Mucosa of stomach (tissue), 1 donor: ENCODE data around the gene LMF1.

Experiments used
- H3K27me3 ChIP-seq: one replicate; pipeline ENCODE4 v1.7.0; 2013; ENCODE audit warnings: mild to moderate bottlenecking, low read length; ENCODE audit not compliant: control insufficient read depth, insufficient read depth
- H3K36me3 ChIP-seq: one replicate; pipeline ENCODE4 v1.7.0; 2013; ENCODE audit warnings: low read length; ENCODE audit not compliant: control insufficient read depth, insufficient read depth
- H3K4me1 ChIP-seq: one replicate; pipeline ENCODE4 v1.7.0; 2013; ENCODE audit warnings: mild to moderate bottlenecking, low read length; ENCODE audit not compliant: control insufficient read depth, insufficient read depth
- H3K4me3 ChIP-seq: one replicate; pipeline ENCODE4 v1.7.0; 2013; ENCODE audit warnings: low read length
- H3K9ac ChIP-seq: one replicate; pipeline ENCODE4 v1.7.0; 2013; ENCODE audit warnings: mild to moderate bottlenecking, low read length, moderate library complexity
- H3K9me3 ChIP-seq: one replicate; pipeline ENCODE4 v1.7.0; 2013; ENCODE audit warnings: mild to moderate bottlenecking, low read length, moderate library complexity; ENCODE audit not compliant: control insufficient read depth
- donor health status: Pancreatic carcinoma.

Gene LMF1

GRCh38 chr16:972316-973002 is 1.7 kb upstream of the LMF1 start:
- Histone ChIP-seq H3K36me3 (no peaks in the 10 kb centered on the region), H3K9me3 (peaks cover 3% of the 10 kb centered on the region), H3K4me1 (peaks cover 32% of the 10 kb centered on the region), H3K9ac (peak overlapping the region; percentile 8), H3K27me3 (peaks cover 34% of the 10 kb centered on the region), H3K4me3 (no peak overlapping the region)

- H3K36me3 ChIP-seq = no peaks in the 10 kb centered on the region
- H3K27me3 ChIP-seq = peaks cover 34% of the 10 kb centered on the region
- H3K4me3 ChIP-seq = no peak overlapping the region
- no peak overlapping the region for H3K9ac ChIP-seq
- H3K4me1 ChIP-seq = peaks cover 27% of the 10 kb centered on the region
- H3K9me3 ChIP-seq = peaks cover 3% of the 10 kb centered on the region
Observed at GRCh38 chr16:971981-972315, 1.2 kb upstream of the LMF1 start.

GRCh38 chr16:971582-971905 is 760 bp upstream of the LMF1 start:
- H3K4me3 ChIP-seq = no peak overlapping the region
- H3K9me3 ChIP-seq = peaks cover 3% of the 10 kb centered on the region
- H3K4me1 ChIP-seq = peaks cover 24% of the 10 kb centered on the region
- H3K9ac ChIP-seq = no peak overlapping the region
- H3K36me3 ChIP-seq = no peaks in the 10 kb centered on the region
- peaks cover 32% of the 10 kb centered on the region for H3K27me3 ChIP-seq

GRCh38 chr16:970386-970765 is 408 bp downstream of the LMF1 start:
- Histone ChIP-seq H3K4me3 (peak overlapping the region; percentile 50), H3K4me1 (peaks cover 24% of the 10 kb centered on the region), H3K36me3 (no peaks in the 10 kb centered on the region), H3K9ac (peak overlapping the region; percentile 78), H3K27me3 (peaks cover 27% of the 10 kb centered on the region), H3K9me3 (peaks cover 3% of the 10 kb centered on the region)

GRCh38 chr16:969508-970385 is 1.0 kb downstream of the LMF1 start:
- H3K9me3 ChIP-seq = peaks cover 3% of the 10 kb centered on the region
- no peaks in the 10 kb centered on the region for H3K36me3 ChIP-seq
- peaks cover 24% of the 10 kb centered on the region for H3K4me1 ChIP-seq
- H3K27me3 ChIP-seq = peaks cover 23% of the 10 kb centered on the region
- H3K4me3 ChIP-seq = peak overlapping the region; percentile 50
- peak overlapping the region; percentile 78 for H3K9ac ChIP-seq

- H3K4me3 ChIP-seq = no peak overlapping the region
- peaks cover 3% of the 10 kb centered on the region for H3K9me3 ChIP-seq
- no peak overlapping the region for H3K9ac ChIP-seq
- peaks cover 15% of the 10 kb centered on the region for H3K27me3 ChIP-seq
- peaks cover 24% of the 10 kb centered on the region for H3K4me1 ChIP-seq
- H3K36me3 ChIP-seq = no peaks in the 10 kb centered on the region
Observed at GRCh38 chr16:968620-969019, 2.2 kb downstream of the LMF1 start.

- peaks cover 24% of the 10 kb centered on the region for H3K4me1 ChIP-seq
- no peaks in the 10 kb centered on the region for H3K36me3 ChIP-seq
- H3K4me3 ChIP-seq = no peak overlapping the region
- H3K9me3 ChIP-seq = peaks cover 3% of the 10 kb centered on the region
- H3K27me3 ChIP-seq = peaks cover 10% of the 10 kb centered on the region
- no peak overlapping the region for H3K9ac ChIP-seq
Observed at GRCh38 chr16:967546-968295, 3.1 kb downstream of the LMF1 start.

- peaks cover 3% of the 10 kb centered on the region for H3K9me3 ChIP-seq
- H3K4me1 ChIP-seq = peaks cover 19% of the 10 kb centered on the region
- H3K36me3 ChIP-seq = no peaks in the 10 kb centered on the region
- H3K4me3 ChIP-seq = no peak overlapping the region
- peaks cover 4% of the 10 kb centered on the region for H3K27me3 ChIP-seq
- no peak overlapping the region for H3K9ac ChIP-seq
Observed at GRCh38 chr16:967077-967541, 3.7 kb downstream of the LMF1 start.

- H3K36me3 ChIP-seq = no peaks in the 10 kb centered on the region
- no peaks in the 10 kb centered on the region for H3K27me3 ChIP-seq
- no peak overlapping the region for H3K9ac ChIP-seq
- no peak overlapping the region for H3K4me3 ChIP-seq
- H3K9me3 ChIP-seq = peaks cover under 1% of the 10 kb centered on the region
- peaks cover 13% of the 10 kb centered on the region for H3K4me1 ChIP-seq
Observed at GRCh38 chr16:966505-966904, 4.3 kb downstream of the LMF1 start.

GRCh38 chr16:966035-966434 is 4.7 kb downstream of the LMF1 start:
- H3K27me3 ChIP-seq = no peaks in the 10 kb centered on the region
- no peak overlapping the region for H3K9ac ChIP-seq
- no peaks in the 10 kb centered on the region for H3K36me3 ChIP-seq
- H3K4me3 ChIP-seq = no peak overlapping the region
- H3K9me3 ChIP-seq = no peaks in the 10 kb centered on the region
- H3K4me1 ChIP-seq = peaks cover 9% of the 10 kb centered on the region

- Histone ChIP-seq H3K4me1 (peaks cover 8% of the 10 kb centered on the region), H3K27me3 (no peaks in the 10 kb centered on the region), H3K36me3 (no peaks in the 10 kb centered on the region), H3K4me3 (no peak overlapping the region), H3K9me3 (no peaks in the 10 kb centered on the region), H3K9ac (no peak overlapping the region)
Observed at GRCh38 chr16:965487-965886, 5.3 kb downstream of the LMF1 start.

- H3K4me3 ChIP-seq = no peak overlapping the region
- no peaks in the 10 kb centered on the region for H3K9me3 ChIP-seq
- no peaks in the 10 kb centered on the region for H3K36me3 ChIP-seq
- H3K4me1 ChIP-seq = peaks cover 6% of the 10 kb centered on the region
- no peak overlapping the region for H3K9ac ChIP-seq
- H3K27me3 ChIP-seq = no peaks in the 10 kb centered on the region
Observed at GRCh38 chr16:965036-965395, 5.8 kb downstream of the LMF1 start.
